GM18508 (cell line): ENCODE measurements around the gene FAM162A.
"Not testable (repeated sequence)": the region's sequence is repeated elsewhere in the genome, so short reads cannot be mapped to it uniquely, and the experiment has no call there.

ENCODE experiments used
- ATAC-seq: cut with Tn5 transposase; IDR thresholded peaks from one replicate; pipeline ENCODE4 v1.9.1; 2021; ENCODE audit warnings: moderate number of reproducible peaks; ENCODE audit not compliant: insufficient read depth, unreplicated experiment

Gene FAM162A

DNA sequence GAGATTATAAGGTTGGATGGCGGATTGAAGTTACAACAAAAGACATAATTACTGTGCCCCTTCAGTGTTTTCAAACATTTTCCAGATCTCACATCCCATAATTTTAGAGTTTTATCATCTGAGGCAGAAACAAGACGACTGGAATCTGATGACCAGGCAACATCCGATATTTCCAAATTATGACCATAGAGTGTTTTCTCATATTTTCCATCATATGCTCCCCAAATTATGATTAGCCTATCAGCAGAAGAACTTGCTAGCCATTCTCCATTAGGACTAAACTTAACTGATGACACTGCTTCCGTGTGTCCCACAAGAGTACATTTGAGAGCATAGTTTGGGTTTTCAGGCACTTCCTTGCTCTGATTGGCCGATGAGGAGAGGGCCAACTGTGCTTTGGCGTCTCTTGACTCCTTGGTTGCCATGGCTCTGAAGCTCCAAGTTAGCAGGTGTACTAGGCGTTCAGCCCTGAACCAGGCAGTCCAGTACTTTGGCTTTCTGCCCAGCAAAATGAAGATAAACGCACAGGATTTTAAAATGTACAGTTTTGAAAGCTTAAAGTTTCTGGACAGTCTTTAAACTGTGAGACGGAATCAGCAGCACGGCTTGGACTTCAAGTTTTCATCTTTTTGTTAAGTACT, 31.2 kb downstream of the FAM162A start:
- ATAC-seq = peak; percentile 29

DNA sequence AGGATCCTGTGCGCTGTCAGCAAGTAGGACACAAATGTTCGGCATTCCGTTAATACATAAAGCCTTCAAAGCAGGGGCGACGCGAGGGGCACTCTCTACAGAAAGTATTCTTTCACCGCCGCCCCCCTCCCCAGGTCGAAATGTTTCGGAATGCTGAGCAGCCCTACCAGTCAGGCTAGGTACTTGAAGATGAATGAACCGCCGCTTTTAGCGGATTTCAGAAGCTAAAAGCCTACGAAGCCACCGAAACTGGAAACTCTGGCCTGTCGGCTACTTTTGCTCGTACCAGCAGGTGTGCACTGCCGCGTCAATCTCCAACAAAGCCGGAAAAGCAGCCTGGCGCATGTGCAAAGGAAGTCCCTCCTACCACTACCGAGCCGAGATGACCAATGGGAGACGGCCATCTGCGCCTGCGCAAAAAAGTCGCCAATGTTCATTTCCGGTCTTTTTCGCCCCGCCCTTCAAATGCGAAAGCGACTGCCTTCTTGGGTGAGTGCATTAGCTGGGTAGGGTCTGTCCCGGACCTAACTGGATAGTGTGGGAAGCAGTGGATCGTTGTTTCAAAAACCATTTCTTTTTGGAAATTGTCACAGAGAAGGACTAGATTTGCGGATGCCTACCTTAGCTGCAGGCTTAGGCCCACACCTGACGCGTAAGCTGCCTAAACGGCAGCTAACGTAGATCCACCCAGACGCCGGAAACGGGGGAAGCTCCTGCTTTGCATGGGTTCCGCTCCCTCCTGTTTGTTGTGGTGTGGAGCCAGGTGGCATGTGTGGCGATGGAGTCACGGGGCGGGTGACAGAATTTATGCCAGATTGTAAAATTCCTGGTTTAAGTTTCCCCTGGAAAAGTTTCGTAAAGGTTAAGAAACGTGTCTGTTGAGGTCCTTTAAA, 32.0 kb downstream of the FAM162A start, which contains the start of gene WDR5B:
TSS of gene WDR5B (minus strand) at position 301 of the 893 bp plus-strand sequence. CDS start 534 bp downstream, outside the sequence.
- ATAC-seq = peak; percentile 67

DNA sequence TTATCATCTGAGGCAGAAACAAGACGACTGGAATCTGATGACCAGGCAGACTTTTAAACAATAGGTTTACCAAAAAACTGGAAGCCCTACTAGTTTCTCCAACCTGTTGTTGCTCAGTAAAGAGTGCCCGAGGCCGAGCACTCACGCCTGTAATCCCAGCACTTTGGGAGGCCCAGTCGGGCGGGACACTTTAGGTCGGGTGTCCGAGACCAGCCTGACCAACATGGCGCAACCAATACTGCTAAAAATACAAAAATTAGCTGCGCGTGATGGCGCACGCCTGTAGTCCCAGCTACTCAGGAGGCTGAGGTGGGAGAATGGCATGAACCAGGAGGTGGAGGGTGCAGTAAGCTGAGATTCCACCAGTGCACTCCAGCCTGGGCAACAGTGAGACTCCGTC, 33.0 kb downstream of the FAM162A start:
- ATAC-seq = no peak

DNA sequence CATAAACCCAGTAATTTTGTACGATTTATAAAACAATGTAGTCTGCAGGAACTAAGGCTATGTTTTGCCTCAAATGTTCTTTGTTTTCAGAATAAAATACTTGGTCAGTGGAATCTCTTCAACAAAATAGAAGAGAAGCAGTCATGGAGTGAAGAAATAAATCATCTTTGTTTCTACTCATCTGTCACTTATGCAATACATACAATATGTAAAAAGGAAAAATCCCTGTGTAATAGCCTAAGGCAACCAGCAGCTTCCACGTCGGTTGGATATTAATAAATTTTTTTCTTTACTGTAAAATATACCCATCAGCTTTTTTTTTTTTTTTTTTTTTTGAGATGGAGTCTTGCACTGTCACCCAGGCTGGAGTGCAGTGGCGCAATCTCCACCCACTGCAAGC, 37.1 kb downstream of the FAM162A start:
- ATAC-seq = no peak

DNA sequence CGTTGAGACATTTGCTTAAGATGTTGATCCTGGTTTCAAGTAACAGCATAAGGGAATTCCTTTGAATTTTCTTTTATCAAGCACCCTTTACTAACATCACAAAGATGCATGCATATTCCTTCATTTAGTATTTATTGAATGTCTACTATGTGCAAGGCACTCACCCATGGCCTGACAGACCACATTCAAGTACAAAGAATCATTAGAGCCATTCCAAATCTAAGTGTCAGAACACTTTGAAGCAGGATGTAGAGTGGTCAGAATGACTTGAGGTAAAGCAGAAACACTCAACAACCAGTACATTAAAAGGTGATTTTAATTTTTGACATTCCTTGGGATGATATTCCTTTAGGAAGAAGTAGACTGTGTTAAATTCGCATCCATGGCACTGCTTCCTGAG, 37.9 kb downstream of the FAM162A start:
- ATAC-seq = no peak

DNA sequence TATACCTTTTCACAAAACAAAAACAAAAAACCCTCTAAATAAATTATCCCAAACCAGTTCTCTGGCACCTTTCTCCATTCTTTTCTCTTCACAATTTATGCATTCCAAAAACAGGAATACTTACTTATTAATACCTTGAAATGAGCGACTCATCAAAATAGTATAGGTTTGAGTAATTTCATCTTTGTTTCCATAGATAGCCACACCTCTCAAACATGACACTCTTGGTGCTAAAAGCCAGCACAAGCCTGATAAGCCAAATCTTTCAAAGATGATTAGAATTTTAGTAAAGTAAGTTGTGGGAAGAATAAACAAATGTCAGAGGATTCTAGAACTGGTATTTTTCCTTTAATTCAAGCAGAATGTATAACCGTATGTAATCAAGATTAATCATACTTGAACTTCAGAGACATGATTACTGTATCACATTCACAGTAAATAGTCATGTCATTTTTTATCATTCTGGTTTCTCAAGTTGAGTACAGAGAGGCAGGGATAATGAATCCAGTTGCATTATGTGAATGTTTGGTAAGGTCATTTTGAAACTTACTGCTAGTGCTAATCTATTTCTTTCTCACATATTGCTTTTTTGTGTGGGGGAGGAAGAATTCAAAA, 44.0 kb downstream of the FAM162A start:
- no peak for ATAC-seq

DNA sequence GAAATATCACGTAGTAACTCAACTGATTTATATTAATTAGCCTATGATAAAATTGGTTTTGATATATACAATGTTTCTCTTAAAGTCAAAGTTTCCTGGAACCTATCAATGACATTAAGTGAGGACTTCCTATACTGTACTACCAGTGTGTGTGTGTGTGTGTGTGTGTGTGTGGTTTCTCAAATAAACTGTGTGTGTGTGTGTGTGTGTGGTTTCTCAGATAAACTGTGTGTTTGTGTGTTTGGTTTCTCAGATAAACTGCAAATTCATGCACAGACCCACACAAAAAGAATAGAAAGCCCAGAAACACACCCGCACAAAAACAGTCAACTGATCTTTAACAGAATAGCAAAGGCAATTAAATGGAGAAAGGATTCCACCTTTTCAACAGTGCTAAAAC, 46.4 kb downstream of the FAM162A start:
- no peak for ATAC-seq

DNA sequence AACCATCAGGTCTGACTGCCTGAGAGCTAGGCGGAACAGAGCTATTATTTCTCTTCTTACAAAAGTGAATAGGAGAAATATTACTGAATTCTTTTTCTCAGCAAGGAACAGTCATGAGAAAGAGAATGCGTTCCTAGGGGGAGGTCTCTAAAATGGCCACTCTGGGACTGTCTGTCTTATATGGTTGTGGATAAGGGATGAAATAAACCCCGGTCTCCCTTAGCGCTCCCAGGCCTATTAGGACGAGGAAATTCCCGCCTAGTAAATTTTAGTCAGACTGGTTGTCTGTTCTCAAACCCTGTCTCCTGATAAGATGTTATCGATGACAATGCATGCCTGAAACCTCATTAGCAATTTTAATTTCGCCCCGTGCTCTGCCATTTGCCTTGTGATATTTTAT, 52.0 kb downstream of the FAM162A start:
- no peak for ATAC-seq

DNA sequence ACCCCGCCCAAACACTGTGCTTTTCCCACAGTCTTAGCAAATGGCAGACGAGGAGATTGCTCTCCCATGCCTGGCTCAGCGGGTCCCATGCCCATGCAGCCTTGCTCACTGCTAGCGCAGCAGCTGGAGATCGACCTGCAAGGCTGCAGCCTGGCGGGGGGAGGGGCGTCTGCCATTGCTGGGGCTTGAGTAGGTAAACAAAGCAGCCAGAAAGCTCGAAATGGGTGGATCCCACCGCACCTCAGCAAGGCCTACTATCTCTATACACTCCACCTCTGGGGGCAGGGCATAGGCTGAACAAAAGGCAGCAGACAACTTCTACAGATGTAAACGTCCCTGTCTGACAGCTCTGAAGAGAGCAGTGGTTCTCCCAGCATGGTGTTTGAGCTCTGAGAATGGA, 59.1 kb downstream of the FAM162A start:
- no peak for ATAC-seq

DNA sequence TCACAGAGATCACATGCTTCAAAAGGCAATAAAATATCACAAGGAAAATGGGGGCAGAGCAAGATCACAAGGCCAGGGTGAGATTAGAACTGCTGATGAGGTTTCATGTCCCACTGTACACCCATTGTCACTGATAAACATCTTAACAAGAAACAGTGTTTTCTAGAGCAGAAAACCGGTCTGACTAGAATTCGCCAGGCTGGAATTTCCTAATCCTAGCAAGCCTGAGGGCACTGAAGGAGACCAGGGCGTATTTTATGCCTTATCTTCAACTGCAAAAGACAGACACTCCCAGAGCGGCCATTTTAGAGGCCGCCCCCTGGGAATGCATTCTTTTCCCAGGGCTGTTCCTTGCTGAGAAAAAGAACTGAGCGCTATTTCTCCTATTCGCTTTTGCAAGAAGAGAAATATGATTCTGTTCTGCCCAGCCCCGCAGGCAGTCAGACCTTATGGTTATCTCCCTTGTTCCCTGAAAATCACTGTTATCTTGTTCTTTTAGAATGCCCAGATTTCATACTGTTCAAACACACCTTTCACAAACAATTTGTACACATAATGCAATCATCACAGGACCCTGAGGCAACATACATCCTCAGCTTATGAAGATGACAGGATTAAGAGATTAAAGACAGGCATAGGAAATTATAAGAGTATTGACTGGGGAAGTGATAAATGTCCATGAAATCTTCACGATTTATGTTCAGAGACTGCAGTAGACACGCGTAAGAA, 59.9 kb downstream of the FAM162A start:
- ATAC-seq = not testable (repeated sequence)

DNA sequence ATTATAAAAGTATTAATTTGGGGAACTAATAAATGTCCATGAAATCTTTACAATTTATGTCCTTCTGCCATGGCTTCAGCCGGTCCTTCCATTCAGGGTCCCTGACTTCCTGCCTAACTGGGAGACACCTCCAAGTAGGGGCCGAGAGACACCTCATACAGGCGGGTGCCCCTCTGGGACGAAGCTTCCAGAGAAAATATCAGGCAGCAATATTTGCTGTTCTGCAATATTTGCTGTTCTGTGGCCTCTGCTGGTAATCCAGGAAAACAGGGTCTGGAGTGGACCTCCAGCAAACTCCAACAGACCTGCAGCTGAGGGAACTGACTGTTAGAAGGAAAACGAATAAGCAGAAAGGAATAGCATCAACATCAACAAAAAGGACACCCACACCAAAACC, 60.5 kb downstream of the FAM162A start:
- not testable (repeated sequence) for ATAC-seq

DNA sequence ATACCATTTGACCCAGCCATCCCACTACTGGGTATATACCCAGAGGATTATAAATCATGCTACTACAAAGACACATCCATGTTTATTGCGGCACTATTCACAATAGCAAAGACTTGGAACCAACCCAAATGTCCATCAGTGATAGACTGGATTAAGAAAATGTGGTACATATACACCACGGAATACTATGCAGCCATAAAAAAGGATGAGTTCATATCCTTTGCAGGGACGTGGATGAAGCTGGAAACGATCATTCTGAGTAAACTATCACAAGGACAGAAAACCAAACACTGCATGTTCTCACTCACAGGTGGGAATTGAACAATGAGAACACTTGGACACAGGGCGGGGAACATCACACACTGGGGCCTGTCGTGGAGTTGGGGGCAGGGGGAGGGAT, 64.2 kb downstream of the FAM162A start:
- ATAC-seq = not testable (repeated sequence)

DNA sequence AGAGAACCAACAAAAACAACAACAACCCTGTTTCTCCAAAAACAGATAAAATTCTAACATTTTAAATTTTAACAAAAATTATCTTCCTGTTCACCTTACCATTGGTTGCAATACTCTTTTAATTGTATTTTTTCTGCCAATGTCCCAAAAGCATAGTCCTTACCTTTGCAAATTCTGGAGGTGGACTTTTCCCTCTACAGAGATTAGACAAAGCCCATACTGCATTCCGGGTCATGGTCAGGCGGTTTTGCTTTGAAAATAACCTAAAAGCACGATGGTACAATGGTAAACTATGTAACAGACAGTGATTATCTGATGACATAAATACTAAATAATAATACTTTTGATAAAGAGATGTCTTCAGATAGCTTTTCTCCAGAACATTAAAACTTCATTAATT, 67.4 kb downstream of the FAM162A start:
- no peak for ATAC-seq

DNA sequence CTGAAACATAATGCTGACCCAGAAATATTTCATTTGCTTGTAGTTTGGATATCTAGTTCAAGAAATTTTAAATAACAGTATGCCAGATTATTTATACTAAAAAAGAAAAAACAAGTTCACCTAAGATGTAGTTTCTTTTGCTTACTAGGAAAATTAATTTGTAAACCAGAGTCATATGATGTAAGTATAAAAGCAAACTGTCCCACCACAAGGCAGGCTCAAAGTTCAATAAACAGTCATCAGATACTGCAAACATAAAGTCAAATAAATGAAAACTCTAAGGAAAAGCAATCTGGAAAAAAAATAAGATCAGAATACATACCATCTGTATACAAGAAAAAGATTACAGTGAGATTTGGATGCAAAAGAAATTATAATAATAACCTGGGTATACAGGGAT, 72.1 kb downstream of the FAM162A start:
- ATAC-seq = no peak

DNA sequence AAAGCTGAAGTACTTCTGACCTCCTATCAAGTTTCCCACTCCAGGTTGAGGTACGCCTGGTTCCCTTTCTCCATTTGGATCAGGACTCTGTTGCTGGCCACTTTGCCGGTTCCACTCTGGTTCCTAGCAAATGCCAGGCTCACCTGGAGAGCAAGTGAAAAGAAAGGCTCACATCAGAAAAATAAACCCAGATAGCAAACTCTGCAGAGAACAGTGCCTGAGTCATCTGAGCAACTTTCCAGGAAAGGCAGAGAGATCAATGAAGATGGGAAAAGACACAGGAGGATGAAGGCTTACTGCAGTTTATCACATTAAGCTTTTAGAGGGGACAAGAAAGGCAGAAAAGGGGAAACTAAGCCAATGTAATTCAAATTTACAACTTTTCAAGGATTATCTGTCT, 73.7 kb downstream of the FAM162A start:
- ATAC-seq = no peak

DNA sequence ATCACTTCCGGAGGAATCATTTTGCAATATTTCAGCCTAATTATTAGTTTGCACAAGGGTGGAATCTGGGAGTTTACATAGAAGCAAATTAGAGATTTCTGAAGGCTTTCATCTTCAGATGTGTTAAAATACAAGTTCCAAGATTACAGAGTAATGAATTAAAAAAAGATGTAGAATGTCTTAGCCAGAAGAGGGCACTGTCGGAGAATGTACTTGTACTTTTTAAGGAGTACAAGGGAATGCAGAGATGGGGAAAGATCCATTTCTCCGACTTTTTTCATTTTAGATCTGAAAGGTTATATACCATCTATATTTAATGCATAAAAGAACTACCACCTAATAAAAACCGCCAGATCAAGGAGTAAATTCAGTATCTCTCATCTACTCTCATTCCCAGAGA, 75.0 kb downstream of the FAM162A start:
- no peak for ATAC-seq

DNA sequence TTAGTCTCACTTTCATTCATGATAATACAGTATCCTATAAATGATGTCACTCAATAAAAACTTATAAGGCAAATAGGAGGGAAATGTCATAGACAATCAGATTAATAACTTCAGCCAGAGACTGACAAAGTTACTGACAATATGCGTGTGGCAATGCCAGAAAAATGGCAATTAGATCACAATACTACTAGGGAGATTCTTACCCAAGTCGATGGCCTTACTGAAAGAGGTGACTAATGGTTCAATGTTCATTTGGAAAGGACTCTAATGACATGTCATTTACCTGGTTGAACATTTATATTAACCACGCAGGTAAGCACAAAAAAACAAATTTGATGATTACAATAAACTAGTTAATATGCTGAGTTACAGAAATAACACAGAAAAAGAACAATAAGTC, 77.8 kb downstream of the FAM162A start:
- ATAC-seq = no peak
